Central memory CD4-positive, alpha-beta T cell (primary cell): ENCODE results near the gene RNF11.

Experiments
- DNase-seq: peaks from one replicate; pipeline ENCODE4 v3.0.0; 2022

RNF11 gene

GRCh38 chr1:51316113-51316845, 80.2 kb downstream of the RNF11 start:
- no peak for DNase-seq

DNA sequence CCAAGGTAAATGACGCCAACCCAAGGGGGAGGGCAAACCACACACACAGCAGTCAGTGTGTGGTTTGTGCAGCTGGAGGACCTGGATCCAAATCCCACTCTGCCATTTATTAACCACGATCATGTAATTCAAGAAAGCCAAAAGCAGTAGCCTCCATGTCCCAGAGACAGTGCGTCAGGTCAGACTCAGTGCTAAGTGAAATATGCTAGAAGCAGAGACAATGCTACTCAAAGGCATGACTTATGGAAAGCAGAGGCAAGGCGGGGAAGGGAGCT, 80.7 kb downstream of the RNF11 start:
- no peak for DNase-seq

DNA sequence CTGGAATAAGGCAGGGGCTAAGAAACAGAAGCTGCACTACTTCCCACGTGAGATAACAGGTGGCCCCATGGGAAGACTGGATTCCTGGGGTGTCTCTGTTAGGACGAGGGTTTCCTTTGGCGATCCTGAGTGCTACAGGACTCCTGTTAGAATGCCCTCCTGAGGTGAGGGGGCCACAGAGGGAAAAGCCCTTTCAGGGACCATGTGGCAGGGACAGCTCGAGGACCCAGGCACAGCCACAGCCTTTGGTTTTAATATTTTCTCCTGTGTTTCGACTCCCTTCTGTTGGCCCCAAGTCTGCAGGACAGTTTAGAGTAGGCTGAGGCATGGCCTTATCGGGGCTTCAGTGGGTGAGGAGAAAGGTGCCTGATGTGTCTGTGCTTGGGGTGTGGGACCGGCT, 81.7 kb downstream of the RNF11 start:
- no peak for DNase-seq

DNA sequence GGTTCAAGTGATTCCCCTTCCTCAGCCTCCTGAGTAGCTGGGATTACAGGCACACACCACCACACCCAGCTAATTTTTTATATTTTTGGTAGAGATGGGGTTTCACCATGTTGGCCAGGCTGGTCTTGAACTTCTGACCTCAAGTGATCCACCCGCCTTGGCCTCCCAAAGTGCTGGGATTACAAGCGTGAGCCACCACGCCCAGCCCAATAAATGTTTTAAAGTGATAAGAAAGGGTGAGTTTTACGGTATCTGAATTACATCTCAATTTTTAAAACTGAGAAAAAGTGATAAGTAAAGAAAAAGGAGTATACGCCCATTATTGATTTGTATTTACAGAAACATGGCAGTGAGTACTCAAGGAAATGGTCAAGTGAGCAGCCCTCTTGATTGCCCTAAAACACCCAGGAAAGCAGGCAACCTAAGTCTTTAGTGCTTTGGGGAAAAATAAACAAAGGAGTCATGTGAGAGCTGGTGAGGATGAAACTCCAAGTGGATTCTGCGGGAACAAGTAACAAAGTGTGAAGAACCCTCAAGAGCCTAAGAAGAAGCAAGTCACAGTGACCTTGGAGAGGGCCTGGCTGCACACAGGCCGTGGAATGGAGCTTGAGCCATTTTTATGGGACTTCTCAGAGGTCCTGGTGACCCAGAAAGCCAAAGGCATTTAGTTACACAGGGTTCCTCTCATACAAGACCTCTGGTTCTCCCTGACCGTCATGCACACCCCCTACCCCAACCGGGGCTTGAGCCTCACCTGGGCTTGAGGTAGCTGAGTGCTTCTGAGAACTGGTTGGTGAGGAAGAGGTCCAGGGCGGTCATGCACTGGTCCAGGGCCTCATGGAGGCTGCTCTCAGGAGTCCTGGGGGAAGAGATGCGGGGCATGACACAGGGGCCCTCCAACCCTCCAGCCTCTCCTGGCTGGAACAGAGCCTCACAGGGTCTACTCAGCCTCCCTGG, 85.2 kb downstream of the RNF11 start:
- DNase-seq: no peak

DNA sequence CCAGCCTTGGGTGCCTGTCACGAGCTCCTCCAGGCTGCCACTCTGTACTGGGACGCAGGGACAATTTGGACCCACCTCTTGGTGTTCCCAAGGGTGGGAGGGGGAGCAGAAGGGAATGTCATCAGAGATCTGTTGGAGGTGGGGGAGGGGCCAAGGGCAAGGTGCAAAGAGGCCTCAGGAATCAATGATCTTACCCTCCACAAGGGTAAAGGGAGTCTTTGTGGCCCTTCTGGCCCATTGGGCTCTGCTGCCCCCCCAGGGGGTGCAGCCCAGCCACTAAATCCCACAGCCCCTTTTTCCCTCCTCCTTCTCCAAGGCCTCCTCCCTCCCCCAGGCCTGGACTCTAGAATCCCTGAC, 85.8 kb downstream of the RNF11 start:
- no peak for DNase-seq

- no peak for DNase-seq
Observed at GRCh38 chr1:51322417-51323101, 86.5 kb downstream of the RNF11 start.
